KMS-11 (cell line): Measurements from ENCODE around the gene SDK1.

Source experiments
- H2AFZ ChIP-seq: fragments of 200-600 bp; sonication (generic); 2 replicates; pipeline ENCODE4 v1.6.1; 2016; ENCODE audit warnings: antibody characterized with exemption, mixed run types, low read depth
- H3K27ac ChIP-seq: fragments of 200-600 bp; sonication (generic); 2 replicates; pipeline ENCODE4 v1.6.1; 2016; ENCODE audit warnings: mild to moderate bottlenecking, mixed run types
- H3K27me3 ChIP-seq: fragments of 200-600 bp; sonication (generic); 2 replicates; pipeline ENCODE4 v1.6.1; 2017; ENCODE audit warnings: mild to moderate bottlenecking, low read depth, mixed run types, moderate library complexity; ENCODE audit not compliant: insufficient read depth
- H3K36me3 ChIP-seq: fragments of 200-600 bp; sonication (generic); 2 replicates; pipeline ENCODE4 v1.6.1; 2017; ENCODE audit warnings: mild to moderate bottlenecking, mixed run types; ENCODE audit not compliant: insufficient read depth
- H3K4me1 ChIP-seq: fragments of 200-600 bp; sonication (generic); 2 replicates; pipeline ENCODE4 v1.6.1; 2016; ENCODE audit warnings: mild to moderate bottlenecking, low read depth, mixed run types; ENCODE audit not compliant: poor library complexity, severe bottlenecking
- H3K4me2 ChIP-seq: fragments of 200-600 bp; sonication (generic); 2 replicates; pipeline ENCODE4 v1.7.0; 2016; ENCODE audit warnings: mild to moderate bottlenecking, mixed run types
- H3K4me3 ChIP-seq: fragments of 200-600 bp; sonication (generic); IDR thresholded peaks from 2 replicates; pipeline ENCODE4 v1.6.1; 2017; ENCODE audit warnings: low read depth, low read length, mixed read lengths; ENCODE audit not compliant: insufficient read depth
- H3K79me2 ChIP-seq: fragments of 200-600 bp; sonication (generic); 2 replicates; pipeline ENCODE4 v1.6.1; 2016; ENCODE audit warnings: low read depth, mixed run types; ENCODE audit not compliant: insufficient read depth
- H3K9ac ChIP-seq: fragments of 200-600 bp; sonication (generic); 2 replicates; pipeline ENCODE4 v1.6.1; 2016; ENCODE audit warnings: mild to moderate bottlenecking, mixed run types
- H4K20me1 ChIP-seq: fragments of 200-600 bp; sonication (generic); 2 replicates; pipeline ENCODE4 v1.6.1; 2016; ENCODE audit warnings: mild to moderate bottlenecking, mixed run types; ENCODE audit not compliant: insufficient read depth
- CTCF ChIP-seq: fragments of 200-600 bp; sonication (generic); conservative IDR thresholded peaks from 2 replicates; pipeline ENCODE4 v1.6.1; 2017; ENCODE audit warnings: low read depth, mild to moderate bottlenecking, antibody characterized with exemption, low read length, moderate library complexity, mixed read lengths

Gene SDK1

GRCh38 chr7:3280946-3281656 lies 20.0 kb upstream of the SDK1 start:
- H3K27ac ChIP-seq: no peak overlapping the region
- no peak for TF ChIP-seq CTCF
- no peaks in the 10 kb centered on the region for H4K20me1 ChIP-seq
- no peaks in the 10 kb centered on the region for H3K4me1 ChIP-seq
- H3K79me2 ChIP-seq: no peaks in the 10 kb centered on the region
- no peak overlapping the region for H3K4me3 ChIP-seq
- H3K4me2 ChIP-seq: no peak overlapping the region
- H2AFZ ChIP-seq: no peak overlapping the region
- no peaks in the 10 kb centered on the region for H3K36me3 ChIP-seq
- no peak overlapping the region for H3K9ac ChIP-seq
- H3K27me3 ChIP-seq: no peaks in the 10 kb centered on the region

- no peaks in the 10 kb centered on the region for H3K27me3 ChIP-seq
- H3K27ac ChIP-seq: no peak overlapping the region
- no peaks in the 10 kb centered on the region for H3K36me3 ChIP-seq
- H3K79me2 ChIP-seq: no peaks in the 10 kb centered on the region
- no peak overlapping the region for H2AFZ ChIP-seq
- H3K4me2 ChIP-seq: no peak overlapping the region
- TF ChIP-seq CTCF: no peak
- no peaks in the 10 kb centered on the region for H4K20me1 ChIP-seq
- no peaks in the 10 kb centered on the region for H3K4me1 ChIP-seq
- H3K4me3 ChIP-seq: no peak overlapping the region
- no peak overlapping the region for H3K9ac ChIP-seq
These were observed 18.6 kb upstream of the SDK1 start for GRCh38 chr7:3282457-3282856.

GRCh38 chr7:3283130-3283704 lies 17.8 kb upstream of the SDK1 start:
- TF ChIP-seq CTCF: no peak
- H3K27ac ChIP-seq: no peak overlapping the region

GRCh38 chr7:3285652-3286051 lies 15.4 kb upstream of the SDK1 start:
- no peaks in the 10 kb centered on the region for H3K4me1 ChIP-seq
- H3K36me3 ChIP-seq: no peaks in the 10 kb centered on the region
- no peak overlapping the region for H3K9ac ChIP-seq
- H2AFZ ChIP-seq: no peak overlapping the region
- H3K27ac ChIP-seq: no peak overlapping the region
- H4K20me1 ChIP-seq: no peaks in the 10 kb centered on the region
- H3K27me3 ChIP-seq: no peaks in the 10 kb centered on the region
- H3K4me2 ChIP-seq: no peak overlapping the region
- H3K79me2 ChIP-seq: no peaks in the 10 kb centered on the region
- H3K4me3 ChIP-seq: no peak overlapping the region
- no peak for TF ChIP-seq CTCF

More at GRCh38 chr7:3283130-3283704, 17.8 kb upstream of the SDK1 start:
- Histone ChIP-seq H3K79me2 (no peaks in the 10 kb centered on the region), H3K4me3 (no peak overlapping the region), H3K9ac (no peak overlapping the region), H3K4me1 (no peaks in the 10 kb centered on the region), H3K36me3 (no peaks in the 10 kb centered on the region), H3K27me3 (no peaks in the 10 kb centered on the region), H2AFZ (no peak overlapping the region), H4K20me1 (no peaks in the 10 kb centered on the region), H3K4me2 (no peak overlapping the region)
